Immature natural killer cell (primary cell): ENCODE data around the gene STK38. TPM values are rescaled to one million over a fixed set of nuclear protein-coding genes. Genes with fewer than 3 reads are reported as not detected.
"Not testable (repeated sequence)": the region's sequence is repeated elsewhere in the genome, so short reads cannot be mapped to it uniquely, and the experiment has no call there.

Experiments
- DNase-seq, 3 donors: peaks; one replicate each; pipeline ENCODE4 v3.0.0; 2022; ENCODE audit warnings: mixed read lengths in 1 of 3
- H3K27ac Mint-ChIP-seq, 6 donors: one replicate each; pipeline ENCODE4 v1.8.0; 2020; ENCODE audit warnings: mixed read lengths in 6 of 6, mild to moderate bottlenecking in 5 of 6, inconsistent platforms in 4 of 6, moderate library complexity in 3 of 6
- H3K27me3 Mint-ChIP-seq, 3 donors: one replicate each; pipeline ENCODE4 v1.8.0; 2020 to 2021; ENCODE audit warnings: low read depth in 3 of 3, mild to moderate bottlenecking in 3 of 3, mixed read lengths in 3 of 3, moderate library complexity in 3 of 3, inconsistent platforms in 1 of 3
- H3K36me3 Mint-ChIP-seq, 3 donors: one replicate each; pipeline ENCODE4 v1.8.0; 2020; ENCODE audit warnings: mixed read lengths in 3 of 3, inconsistent platforms in 2 of 3, mild to moderate bottlenecking in 2 of 3
- H3K4me1 Mint-ChIP-seq, 2 donors: one replicate each; pipeline ENCODE4 v1.8.0; 2020; ENCODE audit warnings: inconsistent platforms in 2 of 2, mild to moderate bottlenecking in 2 of 2, mixed read lengths in 2 of 2, moderate library complexity in 1 of 2
- H3K4me3 Mint-ChIP-seq, 5 donors: one replicate each; pipeline ENCODE4 v1.8.0; 2020; ENCODE audit warnings: mild to moderate bottlenecking in 5 of 5, mixed read lengths in 5 of 5, inconsistent platforms in 3 of 5, moderate library complexity in 3 of 5
- H3K9me3 Mint-ChIP-seq, 6 donors: one replicate each; pipeline ENCODE4 v1.8.0; 2020; ENCODE audit warnings: mild to moderate bottlenecking in 6 of 6, mixed read lengths in 6 of 6, inconsistent platforms in 4 of 6, moderate library complexity in 3 of 6
- polyA plus RNA-seq, 3 donors: library from polyadenylated mRNA; unstranded; fragments of 300-500 nt; fragmentation: Illumina TruSeq; gene quantifications; one replicate each; pipeline ENCODE4 v1.2.3, GENCODE V29; 2021

Gene STK38
- polyA plus RNA-seq, result 100 to 1,000 TPM in 1 of 3 donors, 10 to 100 TPM in 2; 74.2 to 179 (median 81.2) TPM

GRCh38 chr6:36546920-36547645 is at the start of gene STK38:
STK38 (minus strand) TSS chr6:36547479; CDS start chr6:36540202, 7,277 bp downstream.
- H3K36me3 Mint-ChIP-seq, result peaks cover 4 to 7% (median 5%) of the 10 kb centered on the region in 3 donors
- peaks cover 42 to 57% of the 10 kb centered on the region in 2 donors for H3K4me1 Mint-ChIP-seq
- H3K9me3 Mint-ChIP-seq, result no peaks in the 10 kb centered on the region
- peak; percentile 88 to 93 (median 92) for DNase-seq
- peak within 1 kb of the TSS; percentile 97 to 99 (median 98) for H3K27ac Mint-ChIP-seq
- peaks cover 16 to 17% (median 17%) of the 10 kb centered on the region in 3 donors for H3K27me3 Mint-ChIP-seq
- H3K4me3 Mint-ChIP-seq, result peak within 1 kb of the TSS; percentile 96 to 99 (median 99)

GRCh38 chr6:36596356-36596755 is 49.1 kb upstream of the STK38 start:
- no peak for DNase-seq

GRCh38 chr6:36594816-36595643 is 47.8 kb upstream of the STK38 start:
- Mint-ChIP-seq H3K4me3 (peak overlapping the region; percentile 94 to 99 (median 98)), H3K27me3 (peaks cover 18 to 42% (median 33%) of the 10 kb centered on the region in 3 donors), H3K36me3 (peaks cover 33 to 42% (median 39%) of the 10 kb centered on the region in 3 donors), H3K9me3 (peaks cover 0 to 2% (median 0%) of the 10 kb centered on the region in 6 donors), H3K27ac (peak overlapping the region; percentile 97 to 99 (median 99)), H3K4me1 (peaks cover 61 to 71% of the 10 kb centered on the region in 2 donors)
- peak; percentile 35 to 50 (median 43) for DNase-seq

More at GRCh38 chr6:36596356-36596755, 49.1 kb upstream of the STK38 start:
- Mint-ChIP-seq H3K36me3 (peaks cover 36 to 52% (median 50%) of the 10 kb centered on the region in 3 donors), H3K9me3 (peaks cover 0 to 2% (median 0%) of the 10 kb centered on the region in 6 donors), H3K4me1 (peaks cover 70 to 79% of the 10 kb centered on the region in 2 donors), H3K4me3 (peak overlapping the region; percentile 94 to 99 (median 98)), H3K27me3 (peaks cover 14 to 40% (median 32%) of the 10 kb centered on the region in 3 donors), H3K27ac (peak overlapping the region; percentile 89 to 99 (median 98))

DNA sequence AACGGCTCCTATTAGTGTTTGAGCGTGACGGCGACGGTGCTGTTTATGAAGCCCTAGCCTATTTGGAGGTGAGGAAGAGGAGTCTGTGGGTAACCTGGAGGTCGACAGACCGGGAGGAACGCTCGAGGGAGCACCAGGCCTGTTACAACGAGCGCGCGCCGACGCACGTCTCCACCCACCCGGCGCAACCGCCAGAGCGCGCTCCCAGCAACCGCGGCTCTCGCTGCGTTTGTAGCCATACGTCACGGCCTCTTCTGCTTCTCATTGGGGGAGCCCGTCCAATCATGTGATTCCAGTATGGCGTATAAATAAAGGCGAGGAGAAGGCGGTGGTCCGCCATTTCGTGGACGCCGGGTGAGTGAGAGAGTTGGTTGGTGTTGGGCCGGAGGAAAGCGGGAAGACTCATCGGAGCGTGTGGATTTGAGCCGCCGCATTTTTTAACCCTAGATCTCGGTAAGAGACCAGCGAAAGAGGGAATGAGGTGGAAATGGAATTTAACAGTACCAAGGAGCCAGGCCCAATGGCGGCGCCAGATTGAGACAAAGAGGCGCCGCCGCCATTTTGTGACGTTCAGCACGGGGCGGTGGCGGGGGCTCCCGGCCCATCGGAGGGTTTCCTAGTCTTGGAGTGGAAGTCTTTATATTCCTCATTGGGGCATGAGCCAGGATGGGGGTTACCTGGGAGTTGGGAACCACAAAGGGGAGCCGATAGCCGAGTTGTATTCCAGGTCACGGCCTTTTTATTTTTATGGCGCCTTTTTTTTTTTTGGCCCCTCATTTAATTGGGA is 46.9 kb upstream of the STK38 start, which contains the start of gene SRSF3:
TSS of gene SRSF3 (plus strand) at position 334 of the 787 bp plus-strand sequence. CDS start 2,401 bp downstream, outside the sequence.
- Mint-ChIP-seq H3K27ac (peak within 1 kb of the TSS; percentile 97 to 99 (median 99)), H3K4me1 (peaks cover 53 to 63% of the 10 kb centered on the region in 2 donors), H3K27me3 (peaks cover 16 to 42% (median 33%) of the 10 kb centered on the region in 3 donors), H3K9me3 (peaks cover 0 to 2% (median 0%) of the 10 kb centered on the region in 6 donors), H3K4me3 (peak within 1 kb of the TSS; percentile 94 to 99 (median 98)), H3K36me3 (peaks cover 29 to 35% (median 32%) of the 10 kb centered on the region in 3 donors)
- DNase-seq, result peak; percentile 96 to 98 (median 98)

GRCh38 chr6:36593569-36594028 is 46.3 kb upstream of the STK38 start:
- peak in 2 of 3 donors; percentile 55 to 58 for DNase-seq
- H3K27me3 Mint-ChIP-seq, result peaks cover 16 to 42% (median 33%) of the 10 kb centered on the region in 3 donors
- peak overlapping the region; percentile 94 to 99 (median 98) for H3K4me3 Mint-ChIP-seq
- peaks cover 47 to 57% of the 10 kb centered on the region in 2 donors for H3K4me1 Mint-ChIP-seq
- peak overlapping the region; percentile 97 to 99 (median 99) for H3K27ac Mint-ChIP-seq
- peaks cover 0 to 2% (median 0%) of the 10 kb centered on the region in 6 donors for H3K9me3 Mint-ChIP-seq
- peaks cover 23 to 29% (median 26%) of the 10 kb centered on the region in 3 donors for H3K36me3 Mint-ChIP-seq

DNA sequence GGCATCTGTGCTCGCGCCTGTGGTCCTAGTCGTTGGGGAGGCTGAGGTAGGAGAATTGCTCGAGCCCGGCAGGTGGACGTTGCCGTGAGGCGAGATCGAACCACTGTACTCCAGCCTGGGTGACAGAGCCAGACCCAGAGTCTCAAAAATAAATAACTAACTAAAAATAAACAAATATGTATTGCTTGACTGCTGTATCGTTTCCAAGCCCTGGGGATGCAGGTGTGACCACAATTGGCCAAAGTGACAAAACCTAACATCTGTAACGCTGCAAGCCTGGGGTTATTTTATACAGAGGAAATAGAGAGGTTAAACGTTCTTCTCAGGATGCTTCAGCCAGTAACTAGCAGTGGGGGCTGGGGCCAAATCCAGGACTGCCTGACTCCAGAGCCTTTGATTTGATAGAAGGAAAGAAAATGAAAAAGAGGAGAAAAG is 45.0 kb upstream of the STK38 start:
- Mint-ChIP-seq H3K27ac (peak overlapping the region; percentile 95 to 99 (median 97)), H3K9me3 (peaks cover 0 to 2% (median 0%) of the 10 kb centered on the region in 6 donors)
- peak; percentile 73 to 78 (median 75) for DNase-seq

GRCh38 chr6:36590237-36590636 is 43.0 kb upstream of the STK38 start:
- DNase-seq, result no peak
- Mint-ChIP-seq H3K36me3 (peaks cover 2 to 8% (median 7%) of the 10 kb centered on the region in 3 donors), H3K27ac (no peak overlapping the region), H3K4me3 (no peak overlapping the region), H3K4me1 (peaks cover 22 to 30% of the 10 kb centered on the region in 2 donors), H3K9me3 (peaks cover 0 to 2% (median 0%) of the 10 kb centered on the region in 6 donors), H3K27me3 (peaks cover 13 to 26% (median 24%) of the 10 kb centered on the region in 3 donors)

More for the DNA sequence above, 45.0 kb upstream of the STK38 start:
- peak overlapping the region; percentile 81 to 96 (median 89) for H3K4me3 Mint-ChIP-seq
- peaks cover 14 to 20% (median 14%) of the 10 kb centered on the region in 3 donors for H3K36me3 Mint-ChIP-seq
- peaks cover 16 to 42% (median 33%) of the 10 kb centered on the region in 3 donors for H3K27me3 Mint-ChIP-seq
- H3K4me1 Mint-ChIP-seq, result peaks cover 34 to 43% of the 10 kb centered on the region in 2 donors

DNA sequence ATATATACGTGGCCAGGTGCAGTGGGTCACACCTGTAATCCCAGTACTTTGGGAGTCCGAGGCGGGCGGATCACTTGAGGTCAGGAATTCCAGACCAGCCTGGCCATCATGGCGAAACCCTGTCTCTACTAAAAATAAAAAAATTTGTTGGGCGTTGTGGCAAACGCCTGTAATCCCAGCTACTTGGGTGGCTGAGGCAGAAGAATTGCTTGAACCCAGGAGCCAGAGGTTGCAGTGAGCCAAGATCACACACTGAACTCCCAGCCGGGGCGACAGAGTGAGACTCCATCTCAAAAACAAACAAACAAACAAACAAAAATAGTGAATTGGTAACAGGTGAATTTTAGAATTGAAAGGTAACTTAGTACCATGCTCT is 41.7 kb upstream of the STK38 start:
- H3K9me3 Mint-ChIP-seq, H3K27ac Mint-ChIP-seq, H3K4me3 Mint-ChIP-seq, DNase-seq, H3K36me3 Mint-ChIP-seq: not testable (repeated sequence)
- peaks cover 20 to 28% of the 10 kb centered on the region in 2 donors for H3K4me1 Mint-ChIP-seq
- peaks cover 8 to 15% (median 12%) of the 10 kb centered on the region in 3 donors for H3K27me3 Mint-ChIP-seq

- Mint-ChIP-seq H3K4me3 (no peak overlapping the region), H3K4me1 (peaks cover 3 to 7% of the 10 kb centered on the region in 2 donors), H3K27me3 (peaks cover 2 to 6% (median 3%) of the 10 kb centered on the region in 3 donors), H3K36me3 (peaks cover 0 to 7% (median 0%) of the 10 kb centered on the region in 3 donors), H3K9me3 (no peaks in the 10 kb centered on the region), H3K27ac (no peak overlapping the region)
- DNase-seq, result no peak
These were observed 39.3 kb upstream of the STK38 start for GRCh38 chr6:36586606-36587005.

DNA sequence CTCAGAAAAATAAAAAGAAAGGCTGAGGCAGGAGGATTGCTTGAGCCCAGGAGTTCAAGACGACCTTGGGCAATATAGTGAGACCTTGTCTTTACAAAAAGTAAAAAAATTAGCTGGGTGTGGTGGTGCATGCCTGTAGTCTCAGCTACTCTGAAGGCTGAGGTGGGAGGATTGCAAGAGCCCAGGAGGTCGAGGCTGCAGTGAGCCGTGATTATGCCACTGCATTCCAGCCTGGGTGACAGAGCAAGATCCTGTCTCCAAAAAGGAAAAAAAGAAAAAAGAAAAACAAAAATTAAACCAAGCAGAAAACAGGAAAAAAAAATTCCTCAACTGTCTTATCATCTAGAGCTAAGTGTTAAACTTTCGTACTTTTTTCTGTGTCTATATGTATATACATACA is 34.4 kb upstream of the STK38 start:
- Mint-ChIP-seq H3K4me3 (no peak overlapping the region), H3K27ac (no peak overlapping the region), H3K4me1 (no peaks in the 10 kb centered on the region), H3K9me3 (no peaks in the 10 kb centered on the region), H3K36me3 (peaks cover 0 to 1% (median 0%) of the 10 kb centered on the region in 3 donors), H3K27me3 (peaks cover 0 to 3% (median 0%) of the 10 kb centered on the region in 3 donors)
- DNase-seq, result no peak

GRCh38 chr6:36580184-36580526 is 32.9 kb upstream of the STK38 start:
- Mint-ChIP-seq H3K4me1 (no peaks in the 10 kb centered on the region), H3K27ac (no peak overlapping the region), H3K4me3 (no peak overlapping the region), H3K27me3 (peaks cover 0 to 3% (median 0%) of the 10 kb centered on the region in 3 donors), H3K9me3 (no peaks in the 10 kb centered on the region), H3K36me3 (no peaks in the 10 kb centered on the region)
- no peak for DNase-seq

DNA sequence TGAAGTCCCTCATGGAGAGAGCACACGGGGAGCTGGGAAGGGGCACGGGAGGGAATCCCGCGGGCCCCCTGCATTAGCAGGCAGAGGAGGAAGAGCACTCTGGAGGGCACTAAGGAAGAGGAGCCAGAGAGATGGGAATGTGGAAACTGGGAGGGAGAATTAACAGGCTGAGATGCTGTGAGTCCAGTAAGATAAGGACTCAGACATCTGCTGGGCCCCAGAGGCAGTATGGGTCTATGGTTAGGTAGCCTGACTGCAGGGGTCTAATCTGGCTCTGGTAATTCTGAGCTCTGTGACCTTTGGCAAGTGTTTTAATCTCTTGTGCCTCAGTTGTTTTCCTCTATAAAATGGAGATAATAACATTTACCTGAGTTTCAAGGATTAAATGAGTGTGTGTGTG is 31.2 kb upstream of the STK38 start:
- H3K4me3 Mint-ChIP-seq, result no peak overlapping the region
- H3K27ac Mint-ChIP-seq, result peak overlapping the region in 1 of 6 donors; percentile 43
- H3K27me3 Mint-ChIP-seq, result peaks cover 0 to 3% (median 0%) of the 10 kb centered on the region in 3 donors
- no peaks in the 10 kb centered on the region for H3K9me3 Mint-ChIP-seq
- DNase-seq, result no peak
- H3K36me3 Mint-ChIP-seq, result no peaks in the 10 kb centered on the region
- H3K4me1 Mint-ChIP-seq, result no peaks in the 10 kb centered on the region
